Esophagus squamous epithelium (tissue), 5 donors: ENCODE data around the gene NEB. TPM values are rescaled to one million over a fixed set of nuclear protein-coding genes. Genes with fewer than 3 reads are reported as not detected.

Source experiments
- DNase-seq: peaks from one replicate; lab custom pipeline; 2025; lab: John Stamatoyannopoulos, UW
- H3K27ac ChIP-seq, 4 donors: fragments of 200-600 bp; sonication (generic); one replicate each; pipeline ENCODE4 v1.5.1; 2016 to 2019; ENCODE audit warnings: mild to moderate bottlenecking in 1 of 4
- H3K27me3 ChIP-seq, 4 donors: fragments of 200-600 bp; sonication (generic); 1 replicate in 3 of 4; 2 replicates in 1 of 4; pipeline versions ENCODE4 v1.5.1 to v1.6.0; 2017 to 2021; ENCODE audit warnings: antibody characterized with exemption in 1 of 4
- H3K36me3 ChIP-seq, 3 donors: fragments of 200-600 bp; sonication (generic); one replicate each; pipeline ENCODE4 v1.5.1; 2016 to 2019
- H3K4me1 ChIP-seq, 3 donors: fragments of 200-600 bp; sonication (generic); one replicate each; pipeline ENCODE4 v1.5.1; 2017 to 2019
- H3K4me3 ChIP-seq, 4 donors: fragments of 200-600 bp; sonication (generic); 1 replicate in 3 of 4; 2 replicates in 1 of 4; pipeline ENCODE4 v1.5.1; 2016 to 2019; ENCODE audit warnings: mild to moderate bottlenecking in 2 of 4, moderate library complexity in 1 of 4
- H3K9me3 ChIP-seq, 3 donors: fragments of 200-600 bp; sonication (generic); one replicate each; pipeline ENCODE4 v1.5.1; 2016 to 2019
- POLR2A ChIP-seq, 4 donors: fragments of 450-650 bp; IDR thresholded peaks; one replicate each; pipeline ENCODE4 v1.6.1; 2017; ENCODE audit warnings: antibody characterized with exemption in 4 of 4, mild to moderate bottlenecking in 4 of 4, moderate library complexity in 3 of 4
- WGBS, 2 donors: methylation state at CpG; one replicate each; pipeline ENCODE4 v1.1.5; 2018; 5-methylcytosine and 5-hydroxymethylcytosine counted together
- intact Hi-C: fragments of 100-400 bp; cut with DNase I; formaldehyde crosslinking; loops from one replicate; pipeline ENCODE4 v1.15.0; 2022
- total RNA-seq, 4 donors: library from RNA; depleted of rRNA; stranded (reverse); fragments of >200 nt; gene quantifications; one replicate each; pipeline ENCODE4 v1.1.0, GENCODE V29; 2016
- TF ChIP-seq, protein P1 (sequence below), 6 experiments: fragments of 450-650 bp in 4 of 6; fragments of 200-600 bp in 2 of 6; sonication (generic) in 2 of 6; IDR thresholded peaks; one replicate each; pipeline ENCODE4 v1.5.1; 2016 to 2019; ENCODE audit warnings: antibody characterized with exemption in 6 of 6, mild to moderate bottlenecking in 4 of 6, moderate library complexity in 4 of 6
- donor health status: DM: yes; HTN: yes; CAD: no.

Gene NEB
- total RNA-seq, 4 donors from 2014 or later: 0.23 to 1.1 (median 0.61) TPM

- TF ChIP-seq, protein P1, sequence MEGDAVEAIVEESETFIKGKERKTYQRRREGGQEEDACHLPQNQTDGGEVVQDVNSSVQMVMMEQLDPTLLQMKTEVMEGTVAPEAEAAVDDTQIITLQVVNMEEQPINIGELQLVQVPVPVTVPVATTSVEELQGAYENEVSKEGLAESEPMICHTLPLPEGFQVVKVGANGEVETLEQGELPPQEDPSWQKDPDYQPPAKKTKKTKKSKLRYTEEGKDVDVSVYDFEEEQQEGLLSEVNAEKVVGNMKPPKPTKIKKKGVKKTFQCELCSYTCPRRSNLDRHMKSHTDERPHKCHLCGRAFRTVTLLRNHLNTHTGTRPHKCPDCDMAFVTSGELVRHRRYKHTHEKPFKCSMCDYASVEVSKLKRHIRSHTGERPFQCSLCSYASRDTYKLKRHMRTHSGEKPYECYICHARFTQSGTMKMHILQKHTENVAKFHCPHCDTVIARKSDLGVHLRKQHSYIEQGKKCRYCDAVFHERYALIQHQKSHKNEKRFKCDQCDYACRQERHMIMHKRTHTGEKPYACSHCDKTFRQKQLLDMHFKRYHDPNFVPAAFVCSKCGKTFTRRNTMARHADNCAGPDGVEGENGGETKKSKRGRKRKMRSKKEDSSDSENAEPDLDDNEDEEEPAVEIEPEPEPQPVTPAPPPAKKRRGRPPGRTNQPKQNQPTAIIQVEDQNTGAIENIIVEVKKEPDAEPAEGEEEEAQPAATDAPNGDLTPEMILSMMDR (IDR thresholded peaks at IDR 0.05): no peak
- TF ChIP-seq POLR2A (IDR thresholded peaks at IDR 0.05): no peak
- Histone ChIP-seq H3K27me3 (no peaks in the 10 kb centered on the region), H3K27ac (no peak overlapping the region), H3K9me3 (no peaks in the 10 kb centered on the region), H3K4me1 (no peaks in the 10 kb centered on the region), H3K4me3 (no peak overlapping the region), H3K36me3 (no peaks in the 10 kb centered on the region)
- 92 to 94% methylated on average over 2 of the region's 2 CpGs for WGBS, 2 donors
- intact Hi-C loops: no loop called here
- DNase-seq: no peak
Measured at GRCh38 chr2:151718247-151718646, 16.0 kb downstream of the NEB start.

DNA sequence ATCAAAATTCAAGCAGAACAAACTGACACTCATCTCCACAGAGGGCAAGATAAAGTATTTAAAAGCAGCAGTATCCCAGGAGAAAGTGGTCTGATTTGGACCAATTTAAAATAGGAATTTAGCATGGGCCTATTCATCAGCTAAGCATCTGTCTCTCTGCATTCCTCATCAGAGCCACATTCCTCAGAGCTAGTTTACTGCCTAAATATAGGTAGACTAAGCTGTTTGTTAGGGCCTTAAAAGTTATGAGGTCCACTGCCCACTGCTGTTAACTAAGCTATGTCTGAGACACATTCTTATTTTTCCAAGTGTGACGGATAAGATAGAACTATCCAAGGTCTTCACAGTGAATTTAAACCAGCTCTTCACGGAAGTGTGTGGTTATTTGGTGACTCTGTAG lies 17.6 kb downstream of the NEB start:
- no peaks in the 10 kb centered on the region for H3K9me3 ChIP-seq
- H3K27me3 ChIP-seq: no peaks in the 10 kb centered on the region
- intact Hi-C loops: no loop called here
- no peaks in the 10 kb centered on the region for H3K36me3 ChIP-seq
- DNase-seq: no peak
- no peak overlapping the region for H3K27ac ChIP-seq
- no peak overlapping the region for H3K4me3 ChIP-seq
- H3K4me1 ChIP-seq: no peaks in the 10 kb centered on the region
- WGBS, 2 donors: 90 to 93% methylated on average over 2 of the region's 2 CpGs
- TF ChIP-seq POLR2A (IDR thresholded peaks at IDR 0.05): no peak
- TF ChIP-seq, protein P1 (IDR thresholded peaks at IDR 0.05): no peak

DNA sequence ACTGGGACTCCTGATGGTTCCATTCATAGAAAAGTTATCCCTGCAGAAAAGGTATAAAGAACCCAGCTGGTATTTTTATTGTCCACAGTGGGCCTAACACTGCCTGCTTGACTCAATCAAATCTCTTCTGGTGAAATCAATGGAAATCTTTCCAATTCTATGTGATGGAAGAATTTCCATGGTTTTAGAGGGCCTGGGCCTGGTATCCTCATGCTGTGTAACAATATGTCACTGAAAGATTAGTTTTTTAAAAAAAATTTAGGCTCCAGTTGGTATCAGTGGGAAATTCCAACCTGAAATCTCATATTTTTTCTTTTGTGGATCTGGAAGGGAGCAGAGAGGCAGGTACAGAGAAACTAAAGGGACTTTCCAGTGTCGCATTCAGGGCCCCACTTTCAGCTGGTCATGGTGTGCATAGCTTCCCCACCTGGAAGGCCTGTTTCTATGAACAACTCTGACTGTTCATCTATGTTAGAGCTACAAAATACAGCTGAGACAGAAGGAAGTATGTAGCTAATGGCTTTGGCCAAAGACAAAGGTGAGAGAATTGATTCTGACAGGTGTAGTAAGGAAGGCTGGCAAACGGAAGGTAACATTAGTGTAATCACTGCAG lies 20.9 kb downstream of the NEB start:
- no peak overlapping the region for H3K27ac ChIP-seq
- DNase-seq: no peak
- WGBS, 2 donors: 77 to 95% methylated on average over 2 of the region's 2 CpGs
- no peaks in the 10 kb centered on the region for H3K36me3 ChIP-seq
- H3K4me3 ChIP-seq: no peak overlapping the region
- no peaks in the 10 kb centered on the region for H3K4me1 ChIP-seq
- H3K27me3 ChIP-seq: no peaks in the 10 kb centered on the region
- H3K9me3 ChIP-seq: no peaks in the 10 kb centered on the region
- TF ChIP-seq POLR2A (IDR thresholded peaks at IDR 0.05): no peak
- TF ChIP-seq, protein P1 (IDR thresholded peaks at IDR 0.05): no peak
- intact Hi-C loops: no loop called here

DNA sequence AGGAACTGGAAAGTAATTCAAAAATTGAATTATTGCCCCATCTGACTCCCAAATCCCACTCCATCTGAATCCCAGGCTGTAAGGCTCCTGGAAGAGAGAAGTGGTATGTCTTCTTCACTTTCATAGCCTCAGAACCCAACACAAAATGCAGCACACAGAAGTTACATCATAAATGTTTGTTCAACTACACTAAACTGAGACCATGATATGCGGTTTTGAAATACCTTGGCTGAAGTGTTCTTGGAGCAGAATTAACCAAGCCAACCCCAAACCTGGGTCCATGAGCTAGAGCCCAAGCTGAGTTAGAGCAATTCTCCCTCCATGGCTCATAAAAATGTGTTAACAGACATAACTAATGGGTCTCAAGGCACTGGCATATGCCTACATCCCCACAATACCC lies 23.3 kb downstream of the NEB start:
- DNase-seq: no peak
- WGBS, 2 donors: 80 to 91% methylated on average over 1 of the region's 1 CpG
- Histone ChIP-seq H3K27me3 (no peaks in the 10 kb centered on the region), H3K27ac (no peak overlapping the region), H3K4me3 (no peak overlapping the region), H3K36me3 (no peaks in the 10 kb centered on the region), H3K9me3 (no peaks in the 10 kb centered on the region), H3K4me1 (no peaks in the 10 kb centered on the region)
- intact Hi-C loops: no loop called here
- no peak for TF ChIP-seq POLR2A (IDR thresholded peaks at IDR 0.05)
- TF ChIP-seq, protein P1 (IDR thresholded peaks at IDR 0.05): no peak

DNA sequence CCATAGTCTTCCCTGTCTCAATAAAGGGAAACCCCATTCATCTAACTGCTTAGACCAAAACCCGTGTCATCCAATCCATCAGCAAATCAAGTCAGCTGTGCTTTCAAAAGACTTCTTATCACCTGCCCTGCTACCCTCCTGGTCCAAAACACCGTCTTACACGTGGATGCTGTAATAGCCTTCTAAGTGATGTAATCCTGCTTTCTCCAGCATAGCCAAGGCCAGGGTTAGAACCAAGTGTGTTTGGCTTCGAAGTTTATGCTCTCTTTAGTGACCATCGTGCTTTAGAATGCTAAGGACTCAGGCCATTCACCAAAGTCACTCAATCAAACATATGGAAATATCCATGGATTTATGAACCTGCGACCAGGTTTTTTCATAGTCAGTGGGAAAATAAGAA lies 25.5 kb downstream of the NEB start:
- 79 to 81% methylated on average over 6 of the region's 6 CpGs for WGBS, 2 donors

More for the DNA sequence above, 25.5 kb downstream of the NEB start:
- H3K27me3 ChIP-seq: peaks cover 0 to 3% (median 0%) of the 10 kb centered on the region in 4 donors
- no peaks in the 10 kb centered on the region for H3K36me3 ChIP-seq
- no peaks in the 10 kb centered on the region for H3K4me1 ChIP-seq
- H3K9me3 ChIP-seq: no peaks in the 10 kb centered on the region
- no peak for DNase-seq
- no peak overlapping the region for H3K4me3 ChIP-seq
- intact Hi-C loops: no loop called here
- TF ChIP-seq, protein P1 (IDR thresholded peaks at IDR 0.05): no peak
- TF ChIP-seq POLR2A (IDR thresholded peaks at IDR 0.05): no peak
- H3K27ac ChIP-seq: no peak overlapping the region
